Suprapubic skin (tissue), 4 donors: Measurements from ENCODE around the gene GADL1.

Source experiments
- CTCF ChIP-seq, 2 donors: fragments of 200-600 bp in 1 of 2; fragments of 450-650 bp in 1 of 2; sonication (generic) in 1 of 2; IDR thresholded peaks; one replicate each; pipeline ENCODE4 v1.5.1; 2016 to 2019; ENCODE audit warnings: antibody characterized with exemption in 2 of 2, mild to moderate bottlenecking in 1 of 2, moderate library complexity in 1 of 2
- POLR2A ChIP-seq, 2 donors: fragments of 450-650 bp; IDR thresholded peaks; one replicate each; pipeline ENCODE4 v1.6.1; 2017; ENCODE audit warnings: antibody characterized with exemption in 2 of 2, mild to moderate bottlenecking in 2 of 2, moderate library complexity in 2 of 2
- POLR2AphosphoS5 ChIP-seq, 3 donors: sonication (generic); formaldehyde crosslinking; IDR thresholded peaks; one replicate each; pipeline ENCODE4 v1.6.1; 2017; ENCODE audit warnings: antibody characterized with exemption in 3 of 3

- TF ChIP-seq CTCF (IDR thresholded peaks at IDR 0.05) (no peak), POLR2AphosphoS5 (IDR thresholded peaks at IDR 0.05) (no peak), POLR2A (IDR thresholded peaks at IDR 0.05) (no peak)
Measured at GRCh38 chr3:30813734-30814133, 80.7 kb downstream of the GADL1 start.
